ENCODE measurements around the gene HHATL.

HHATL gene

GRCh38 chr3:42709621-42710020, 7.0 kb upstream of the HHATL start:
- Histone ChIP-seq H3K9me3 (replicated peaks; ENCODE audit: insufficient read depth, low read length) (no peaks in the 10 kb centered on the region), H3K36me3 (replicated peaks; ENCODE audit: insufficient read depth, low read length) (no peaks in the 10 kb centered on the region), H3K9me2 (replicated peaks; ENCODE audit: insufficient read depth, low read length) (no peaks in the 10 kb centered on the region), H3K4me2 (ENCODE audit: low read depth, low read length) (no peak overlapping the region), H3K27ac (ENCODE audit: low read length) (no peak overlapping the region), H2AFZ (ENCODE audit: low read length) (no peak overlapping the region), H3K4me1 (ENCODE audit: low read length) (no peaks in the 10 kb centered on the region), H4K20me1 (ENCODE audit: insufficient read depth, low read length) (no peaks in the 10 kb centered on the region), H3K4me3 (ENCODE audit: low read length) (no peak overlapping the region), H3K9ac (ENCODE audit: low read length) (no peak overlapping the region), H3K27me3 (replicated peaks; ENCODE audit: insufficient read depth, low read length) (no peaks in the 10 kb centered on the region), H3F3A (ENCODE audit: insufficient read depth, low read length) (no peaks in the 10 kb centered on the region), H3K79me2 (ENCODE audit: low read length) (no peaks in the 10 kb centered on the region)
- TF ChIP-seq EZH2 (optimal IDR thresholded peaks at IDR 0.05; ENCODE audit: low read depth, low read length) (no peak), EZH2phosphoT487 (IDR thresholded peaks at IDR 0.05; ENCODE audit: low read length) (no peak), CTCF (IDR thresholded peaks at IDR 0.05; ENCODE audit: low read length) (no peak)
- DNase-seq, result no peak

GRCh38 chr3:42708611-42709151, 6.1 kb upstream of the HHATL start:
- DNase-seq, result no peak
- Histone ChIP-seq H4K20me1 (ENCODE audit: insufficient read depth, low read length) (no peaks in the 10 kb centered on the region), H3K9ac (ENCODE audit: low read length) (no peak overlapping the region), H3K36me3 (replicated peaks; ENCODE audit: insufficient read depth, low read length) (no peaks in the 10 kb centered on the region), H3K79me2 (ENCODE audit: low read length) (no peaks in the 10 kb centered on the region), H3F3A (ENCODE audit: insufficient read depth, low read length) (no peaks in the 10 kb centered on the region), H2AFZ (ENCODE audit: low read length) (no peak overlapping the region), H3K4me3 (ENCODE audit: low read length) (no peak overlapping the region), H3K4me2 (ENCODE audit: low read depth, low read length) (no peak overlapping the region), H3K27ac (ENCODE audit: low read length) (no peak overlapping the region), H3K9me2 (replicated peaks; ENCODE audit: insufficient read depth, low read length) (no peaks in the 10 kb centered on the region), H3K9me3 (replicated peaks; ENCODE audit: insufficient read depth, low read length) (no peaks in the 10 kb centered on the region), H3K4me1 (ENCODE audit: low read length) (no peaks in the 10 kb centered on the region), H3K27me3 (replicated peaks; ENCODE audit: insufficient read depth, low read length) (no peaks in the 10 kb centered on the region)
- TF ChIP-seq EZH2phosphoT487 (IDR thresholded peaks at IDR 0.05; ENCODE audit: low read length) (no peak), CTCF (IDR thresholded peaks at IDR 0.05; ENCODE audit: low read length) (no peak), EZH2 (optimal IDR thresholded peaks at IDR 0.05; ENCODE audit: low read depth, low read length) (no peak)

- Histone ChIP-seq H3K4me1 (ENCODE audit: low read length) (no peaks in the 10 kb centered on the region), H3K4me2 (ENCODE audit: low read depth, low read length) (no peak overlapping the region), H3K9ac (ENCODE audit: low read length) (no peak overlapping the region), H3K9me2 (replicated peaks; ENCODE audit: insufficient read depth, low read length) (no peaks in the 10 kb centered on the region), H3K9me3 (replicated peaks; ENCODE audit: insufficient read depth, low read length) (no peaks in the 10 kb centered on the region), H3F3A (ENCODE audit: insufficient read depth, low read length) (no peaks in the 10 kb centered on the region), H4K20me1 (ENCODE audit: insufficient read depth, low read length) (no peaks in the 10 kb centered on the region), H3K79me2 (ENCODE audit: low read length) (no peaks in the 10 kb centered on the region), H3K4me3 (ENCODE audit: low read length) (no peak overlapping the region), H3K36me3 (replicated peaks; ENCODE audit: insufficient read depth, low read length) (no peaks in the 10 kb centered on the region), H3K27ac (ENCODE audit: low read length) (no peak overlapping the region), H2AFZ (ENCODE audit: low read length) (no peak overlapping the region), H3K27me3 (replicated peaks; ENCODE audit: insufficient read depth, low read length) (no peaks in the 10 kb centered on the region)
- no peak for TF ChIP-seq EZH2phosphoT487 (IDR thresholded peaks at IDR 0.05; ENCODE audit: low read length)
- TF ChIP-seq EZH2 (optimal IDR thresholded peaks at IDR 0.05; ENCODE audit: low read depth, low read length), result no peak
- no peak for TF ChIP-seq CTCF (IDR thresholded peaks at IDR 0.05; ENCODE audit: low read length)
- no peak for DNase-seq
Measured at GRCh38 chr3:42707620-42708355, 5.2 kb upstream of the HHATL start.
